Loucy (cell line): Measurements from ENCODE around the gene PDIK1L.
A peak's percentile ranks its signal among the peaks of the same experiment; 100 is the strongest.

Source experiments
- H2AFZ ChIP-seq: fragments of 200-600 bp; sonication (generic); 2 replicates; pipeline ENCODE4 v1.6.0; 2016; ENCODE audit warnings: antibody characterized with exemption, mild to moderate bottlenecking, low read length, moderate library complexity
- H3F3A ChIP-seq: fragments of 200-600 bp; 2 replicates; pipeline ENCODE4 v1.6.0; 2016; ENCODE audit warnings: antibody characterized with exemption, low read depth, mild to moderate bottlenecking
- H3K27me3 ChIP-seq: fragments of 200-600 bp; sonication (generic); 2 replicates; pipeline ENCODE4 v1.6.1; 2014; ENCODE audit warnings: low read length, mild to moderate bottlenecking; ENCODE audit not compliant: insufficient read depth, poor library complexity, severe bottlenecking
- H3K36me3 ChIP-seq: fragments of 200-600 bp; sonication (generic); 2 replicates; pipeline ENCODE4 v1.6.1; 2016; ENCODE audit warnings: low read length; ENCODE audit not compliant: insufficient read depth
- H3K4me1 ChIP-seq: fragments of 200-600 bp; sonication (generic); 2 replicates; pipeline ENCODE4 v1.5.1; 2014; ENCODE audit warnings: low read length, mild to moderate bottlenecking; ENCODE audit not compliant: insufficient read depth, poor library complexity, severe bottlenecking
- H3K4me2 ChIP-seq: fragments of 200-600 bp; sonication (generic); 2 replicates; pipeline ENCODE4 v1.6.0; 2014; ENCODE audit warnings: antibody characterized with exemption, low read length, low read depth, mild to moderate bottlenecking; ENCODE audit not compliant: poor library complexity, severe bottlenecking
- H3K4me3 ChIP-seq: fragments of 200-600 bp; sonication (generic); 2 replicates; pipeline ENCODE4 v1.5.1; 2014; ENCODE audit warnings: low read length, mild to moderate bottlenecking, mixed read lengths; ENCODE audit not compliant: poor library complexity, severe bottlenecking
- H3K79me2 ChIP-seq: fragments of 200-600 bp; sonication (generic); 2 replicates; pipeline ENCODE4 v1.6.1; 2014; ENCODE audit warnings: low read length; ENCODE audit not compliant: insufficient read depth
- H3K9ac ChIP-seq: fragments of 200-600 bp; sonication (generic); 2 replicates; pipeline ENCODE4 v1.6.0; 2014; ENCODE audit warnings: mild to moderate bottlenecking, low read depth, low read length, moderate library complexity; ENCODE audit not compliant: poor library complexity, severe bottlenecking
- H3K9me2 ChIP-seq: fragments of 200-600 bp; sonication (generic); replicated peaks from 2 replicates; pipeline ENCODE4 v1.6.1; 2016; ENCODE audit warnings: low read depth, low read length, mixed read lengths
- H3K9me3 ChIP-seq: fragments of 200-600 bp; sonication (generic); 2 replicates; pipeline ENCODE4 v1.6.1; 2014; ENCODE audit warnings: mild to moderate bottlenecking, antibody characterized with exemption, low read length, low read depth; ENCODE audit not compliant: insufficient read depth
- H4K20me1 ChIP-seq: fragments of 200-600 bp; sonication (generic); 2 replicates; pipeline ENCODE4 v1.6.0; 2014; ENCODE audit warnings: antibody characterized with exemption, low read length, mild to moderate bottlenecking; ENCODE audit not compliant: insufficient read depth, poor library complexity, severe bottlenecking
- EZH2phosphoT487 ChIP-seq: fragments of 200-600 bp; IDR thresholded peaks from 2 replicates; pipeline ENCODE4 v1.6.1; 2018; ENCODE audit warnings: antibody characterized with exemption, mild to moderate bottlenecking, moderate library complexity, borderline replicate concordance
- TF ChIP-seq, protein P1 (sequence below): fragments of 200-600 bp; sonication (generic); conservative IDR thresholded peaks from 2 replicates; pipeline ENCODE4 v1.5.1; 2014; ENCODE audit warnings: mild to moderate bottlenecking, antibody characterized with exemption, low read length

PDIK1L gene

DNA sequence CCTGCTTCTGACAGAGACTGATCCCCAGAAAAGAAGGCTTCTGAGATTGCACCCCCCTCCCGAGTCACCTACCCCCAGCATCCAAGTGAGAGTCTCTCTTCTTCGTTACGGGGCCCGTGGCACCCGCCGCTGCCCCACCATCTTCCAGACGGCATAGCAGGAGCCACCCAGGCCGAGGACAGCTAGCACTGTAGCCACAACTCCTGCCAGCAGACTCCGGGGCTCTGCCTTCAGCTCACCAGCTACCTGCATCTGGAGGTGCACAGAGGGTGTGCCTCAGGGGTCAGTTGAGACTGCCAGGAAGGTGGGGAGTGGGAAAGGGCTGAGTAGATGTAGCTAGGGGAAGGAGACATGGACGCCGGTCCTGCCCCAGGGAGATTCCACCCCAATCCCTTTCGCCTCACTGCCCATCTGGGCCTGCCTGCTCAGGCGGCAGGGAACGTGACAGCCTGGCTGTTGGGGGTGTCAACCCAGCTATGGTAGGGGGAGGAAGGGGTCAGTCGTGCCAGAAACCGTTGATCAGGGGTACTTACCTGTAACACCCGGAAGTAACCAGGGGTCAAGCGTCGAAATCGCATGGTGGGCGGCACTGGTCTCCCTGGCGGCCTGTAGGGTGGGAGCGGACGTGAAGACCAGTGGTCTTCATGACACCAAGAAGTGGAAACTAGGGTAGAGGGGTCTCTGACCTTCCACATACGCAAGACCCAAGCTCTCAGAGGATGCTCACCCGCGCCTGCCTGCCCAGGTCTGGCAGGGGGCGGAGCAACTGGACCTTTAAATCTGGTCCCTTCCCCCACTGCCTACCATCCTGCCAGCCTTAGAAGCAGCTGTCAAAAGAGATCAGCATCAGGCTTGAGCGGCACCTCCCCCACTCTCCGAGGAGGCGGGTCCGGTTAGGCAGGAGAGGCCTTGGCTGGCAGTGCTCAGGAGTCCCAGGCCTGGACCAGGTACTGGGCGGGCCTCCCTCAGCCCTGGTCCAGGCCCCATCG, 59.8 kb downstream of the PDIK1L start, which contains the start of gene ZNF593OS:
Gene ZNF593OS, minus strand, starts transcription at position 749 of the 989 bp plus-strand sequence. Its CDS starts 171 bp downstream, at position 578.
- no peaks in the 10 kb centered on the region for H4K20me1 ChIP-seq
- 0 out of 2 replicates have a peak, but pooled peaks cover 3% of the 10 kb centered on the region for H3F3A ChIP-seq
- peaks cover 14% of the 10 kb centered on the region for H3K4me1 ChIP-seq
- H3K4me3 ChIP-seq: peak within 1 kb of the TSS; percentile 93
- H3K36me3 ChIP-seq: no peaks in the 10 kb centered on the region
- no peak within 1 kb of the TSS for H2AFZ ChIP-seq
- no peaks in the 10 kb centered on the region for H3K27me3 ChIP-seq
- TF ChIP-seq, protein P1, sequence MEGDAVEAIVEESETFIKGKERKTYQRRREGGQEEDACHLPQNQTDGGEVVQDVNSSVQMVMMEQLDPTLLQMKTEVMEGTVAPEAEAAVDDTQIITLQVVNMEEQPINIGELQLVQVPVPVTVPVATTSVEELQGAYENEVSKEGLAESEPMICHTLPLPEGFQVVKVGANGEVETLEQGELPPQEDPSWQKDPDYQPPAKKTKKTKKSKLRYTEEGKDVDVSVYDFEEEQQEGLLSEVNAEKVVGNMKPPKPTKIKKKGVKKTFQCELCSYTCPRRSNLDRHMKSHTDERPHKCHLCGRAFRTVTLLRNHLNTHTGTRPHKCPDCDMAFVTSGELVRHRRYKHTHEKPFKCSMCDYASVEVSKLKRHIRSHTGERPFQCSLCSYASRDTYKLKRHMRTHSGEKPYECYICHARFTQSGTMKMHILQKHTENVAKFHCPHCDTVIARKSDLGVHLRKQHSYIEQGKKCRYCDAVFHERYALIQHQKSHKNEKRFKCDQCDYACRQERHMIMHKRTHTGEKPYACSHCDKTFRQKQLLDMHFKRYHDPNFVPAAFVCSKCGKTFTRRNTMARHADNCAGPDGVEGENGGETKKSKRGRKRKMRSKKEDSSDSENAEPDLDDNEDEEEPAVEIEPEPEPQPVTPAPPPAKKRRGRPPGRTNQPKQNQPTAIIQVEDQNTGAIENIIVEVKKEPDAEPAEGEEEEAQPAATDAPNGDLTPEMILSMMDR: no peak
- TF ChIP-seq EZH2phosphoT487: no peak
- peak within 1 kb of the TSS; percentile 90 for H3K9ac ChIP-seq
- H3K9me3 ChIP-seq: no peaks in the 10 kb centered on the region
- peak within 1 kb of the TSS; percentile 88 for H3K4me2 ChIP-seq
- H3K9me2 ChIP-seq: no peaks in the 10 kb centered on the region
- H3K79me2 ChIP-seq: peaks cover 19% of the 10 kb centered on the region
